GM12872 (cell line): Measurements from ENCODE around the gene DOCK4.

Experiments used
- TF ChIP-seq, protein P1 (sequence below): IDR thresholded peaks from 3 replicates; pipeline ENCODE4 v1.5.1; 2011; ENCODE audit warnings: low read depth, mild to moderate bottlenecking, low read length, moderate library complexity; ENCODE audit not compliant: insufficient read depth

The DOCK4 gene

GRCh38 chr7:112125250-112125649, 80.9 kb downstream of the DOCK4 start:
- TF ChIP-seq, protein P1, sequence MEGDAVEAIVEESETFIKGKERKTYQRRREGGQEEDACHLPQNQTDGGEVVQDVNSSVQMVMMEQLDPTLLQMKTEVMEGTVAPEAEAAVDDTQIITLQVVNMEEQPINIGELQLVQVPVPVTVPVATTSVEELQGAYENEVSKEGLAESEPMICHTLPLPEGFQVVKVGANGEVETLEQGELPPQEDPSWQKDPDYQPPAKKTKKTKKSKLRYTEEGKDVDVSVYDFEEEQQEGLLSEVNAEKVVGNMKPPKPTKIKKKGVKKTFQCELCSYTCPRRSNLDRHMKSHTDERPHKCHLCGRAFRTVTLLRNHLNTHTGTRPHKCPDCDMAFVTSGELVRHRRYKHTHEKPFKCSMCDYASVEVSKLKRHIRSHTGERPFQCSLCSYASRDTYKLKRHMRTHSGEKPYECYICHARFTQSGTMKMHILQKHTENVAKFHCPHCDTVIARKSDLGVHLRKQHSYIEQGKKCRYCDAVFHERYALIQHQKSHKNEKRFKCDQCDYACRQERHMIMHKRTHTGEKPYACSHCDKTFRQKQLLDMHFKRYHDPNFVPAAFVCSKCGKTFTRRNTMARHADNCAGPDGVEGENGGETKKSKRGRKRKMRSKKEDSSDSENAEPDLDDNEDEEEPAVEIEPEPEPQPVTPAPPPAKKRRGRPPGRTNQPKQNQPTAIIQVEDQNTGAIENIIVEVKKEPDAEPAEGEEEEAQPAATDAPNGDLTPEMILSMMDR, result no peak

GRCh38 chr7:112124061-112124766, 82.0 kb downstream of the DOCK4 start:
- TF ChIP-seq, protein P1, result no peak

- TF ChIP-seq, protein P1, result no peak
These were observed 83.4 kb downstream of the DOCK4 start for GRCh38 chr7:112122798-112123197.

DNA sequence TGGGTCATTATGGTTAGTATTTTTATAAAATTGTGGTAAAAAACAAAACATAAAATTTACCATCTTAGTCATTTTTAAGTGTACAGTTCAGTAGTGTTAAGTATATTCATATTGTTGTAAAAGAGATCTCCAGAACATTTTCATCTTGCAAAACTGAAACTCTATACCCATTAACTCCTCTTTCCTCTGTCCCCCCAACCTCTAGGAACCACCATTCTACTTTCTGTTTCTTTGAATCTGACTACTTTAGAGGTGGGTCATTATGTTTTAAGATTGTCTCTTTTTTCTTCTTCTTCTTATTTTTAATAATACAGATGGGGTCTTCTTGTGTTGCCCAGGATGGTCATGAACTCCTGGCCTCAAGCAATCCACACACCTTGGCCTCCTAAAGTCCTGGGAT, 84.1 kb downstream of the DOCK4 start:
- TF ChIP-seq, protein P1, result no peak

DNA sequence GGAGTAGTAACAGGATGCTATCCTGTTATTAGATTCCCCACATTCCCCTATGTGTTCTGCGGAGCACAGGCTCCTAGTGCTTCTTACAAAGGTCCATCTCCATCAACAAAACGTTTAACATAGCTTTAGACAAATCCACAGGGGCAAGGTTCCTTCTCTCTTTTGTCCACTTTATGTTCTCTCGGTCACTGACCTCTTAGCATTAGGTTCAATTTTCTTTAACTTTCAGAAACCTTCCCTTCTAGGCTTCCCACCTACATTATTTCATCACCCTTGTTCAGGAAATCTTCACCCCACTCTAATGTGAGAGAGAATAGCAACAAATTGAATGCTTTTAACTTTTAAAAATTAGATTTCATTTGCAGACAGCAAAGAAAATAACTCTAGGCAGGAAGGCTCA, 84.9 kb downstream of the DOCK4 start:
- TF ChIP-seq, protein P1, result no peak

- TF ChIP-seq, protein P1, result no peak
These were observed 85.4 kb downstream of the DOCK4 start for GRCh38 chr7:112120696-112121217.

DNA sequence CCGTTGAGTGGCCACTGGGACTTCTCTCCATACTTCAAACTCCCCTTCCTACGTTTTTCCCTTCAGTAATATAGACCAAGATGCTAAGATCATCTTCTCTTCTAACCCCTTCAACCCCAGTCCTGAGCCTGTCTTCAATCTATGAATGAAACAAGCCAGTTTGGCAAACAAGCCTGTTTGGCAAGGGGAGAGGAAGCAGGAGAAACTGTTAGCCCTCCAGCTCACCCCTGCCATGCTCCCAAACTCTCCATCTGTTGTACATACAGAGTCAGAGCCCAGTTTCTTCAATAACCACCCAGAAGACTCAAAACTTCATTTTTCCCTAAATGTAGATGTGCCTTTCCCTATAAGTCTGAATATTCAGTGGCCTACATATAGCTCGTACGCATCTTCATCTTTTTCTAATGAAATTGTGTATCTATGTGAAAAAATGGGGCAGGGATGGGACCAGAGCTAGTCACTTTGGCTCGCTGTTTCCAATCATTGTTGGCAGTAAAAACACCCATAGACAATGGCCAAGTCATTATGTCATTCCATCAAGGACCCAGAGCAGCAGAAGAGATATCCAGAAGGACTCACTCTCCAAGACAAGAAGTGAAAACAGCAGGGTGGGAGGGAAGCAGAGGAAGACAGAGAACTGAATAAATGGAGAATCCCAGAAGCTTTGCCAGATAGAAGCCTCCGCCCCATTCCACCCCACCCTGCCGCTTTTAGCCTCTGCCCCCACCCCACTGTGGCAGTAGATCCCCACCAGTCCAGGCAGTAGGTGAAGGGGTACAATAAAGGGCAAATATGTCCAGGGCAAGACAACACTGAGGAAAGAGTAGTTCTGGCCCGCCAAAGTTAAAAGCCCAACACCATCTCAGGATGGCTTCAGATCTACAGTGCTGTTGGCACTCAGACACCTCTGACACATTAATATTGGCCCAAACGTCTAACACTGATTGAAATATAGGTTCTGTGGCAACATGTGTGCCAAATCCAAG, 87.3 kb downstream of the DOCK4 start:
- TF ChIP-seq, protein P1, result no peak
